Raji (cell line): ENCODE data around the gene HDAC8.

Experiments
- POLR2A ChIP-seq: IDR thresholded peaks from 2 replicates; pipeline ENCODE4 v1.6.1; 2011; ENCODE audit warnings: low read depth, low read length, control low read depth; ENCODE audit not compliant: insufficient read depth

The HDAC8 gene

GRCh38 chrX:72304877-72305276, 267.8 kb downstream of the HDAC8 start:
- no peak for TF ChIP-seq POLR2A

- no peak for TF ChIP-seq POLR2A
Measured at GRCh38 chrX:72301781-72302180, 270.9 kb downstream of the HDAC8 start.

GRCh38 chrX:72299891-72300630, 272.6 kb downstream of the HDAC8 start:
- no peak for TF ChIP-seq POLR2A

- no peak for TF ChIP-seq POLR2A
Measured at GRCh38 chrX:72297953-72298730, 274.5 kb downstream of the HDAC8 start.

GRCh38 chrX:72296991-72297390, 275.7 kb downstream of the HDAC8 start:
- no peak for TF ChIP-seq POLR2A

- no peak for TF ChIP-seq POLR2A
Measured at GRCh38 chrX:72295745-72296144, 276.9 kb downstream of the HDAC8 start.

- TF ChIP-seq POLR2A, result no peak
Measured at GRCh38 chrX:72294497-72294896, 278.1 kb downstream of the HDAC8 start.

GRCh38 chrX:72282302-72282701, 290.3 kb downstream of the HDAC8 start:
- no peak for TF ChIP-seq POLR2A

GRCh38 chrX:72280321-72280845, 292.3 kb downstream of the HDAC8 start:
- TF ChIP-seq POLR2A, result no peak
